Memory B cell (primary cell): ENCODE measurements around the gene FBP1.

Experiments used
- ATAC-seq: fragments of 150-1000 bp; cut with Tn5 transposase; 2 replicates; pipeline ENCODE4 v1.10.0; 2021; ENCODE audit warnings: low read depth, mild to moderate bottlenecking, moderate library complexity
- DNase-seq, 2 donors: peaks; one replicate each; pipeline ENCODE4 v3.0.0; 2022; ENCODE audit warnings: low spot score in 2 of 2
- H3K27ac Mint-ChIP-seq: one replicate; pipeline ENCODE4 v1.8.0; 2022; ENCODE audit warnings: mild to moderate bottlenecking, moderate library complexity, mixed read lengths
- H3K27me3 Mint-ChIP-seq: one replicate; pipeline ENCODE4 v1.8.0; 2022; ENCODE audit warnings: mixed read lengths
- H3K36me3 Mint-ChIP-seq: one replicate; pipeline ENCODE4 v1.8.0; 2022; ENCODE audit warnings: mild to moderate bottlenecking, mixed read lengths
- H3K4me1 Mint-ChIP-seq: one replicate; pipeline ENCODE4 v1.8.0; 2022; ENCODE audit warnings: mixed read lengths
- H3K4me3 Mint-ChIP-seq: one replicate; pipeline ENCODE4 v1.8.0; 2022; ENCODE audit warnings: mild to moderate bottlenecking, moderate library complexity, mixed read lengths
- H3K9me3 Mint-ChIP-seq: one replicate; pipeline ENCODE4 v1.8.0; 2022; ENCODE audit warnings: mixed read lengths

The FBP1 gene

DNA sequence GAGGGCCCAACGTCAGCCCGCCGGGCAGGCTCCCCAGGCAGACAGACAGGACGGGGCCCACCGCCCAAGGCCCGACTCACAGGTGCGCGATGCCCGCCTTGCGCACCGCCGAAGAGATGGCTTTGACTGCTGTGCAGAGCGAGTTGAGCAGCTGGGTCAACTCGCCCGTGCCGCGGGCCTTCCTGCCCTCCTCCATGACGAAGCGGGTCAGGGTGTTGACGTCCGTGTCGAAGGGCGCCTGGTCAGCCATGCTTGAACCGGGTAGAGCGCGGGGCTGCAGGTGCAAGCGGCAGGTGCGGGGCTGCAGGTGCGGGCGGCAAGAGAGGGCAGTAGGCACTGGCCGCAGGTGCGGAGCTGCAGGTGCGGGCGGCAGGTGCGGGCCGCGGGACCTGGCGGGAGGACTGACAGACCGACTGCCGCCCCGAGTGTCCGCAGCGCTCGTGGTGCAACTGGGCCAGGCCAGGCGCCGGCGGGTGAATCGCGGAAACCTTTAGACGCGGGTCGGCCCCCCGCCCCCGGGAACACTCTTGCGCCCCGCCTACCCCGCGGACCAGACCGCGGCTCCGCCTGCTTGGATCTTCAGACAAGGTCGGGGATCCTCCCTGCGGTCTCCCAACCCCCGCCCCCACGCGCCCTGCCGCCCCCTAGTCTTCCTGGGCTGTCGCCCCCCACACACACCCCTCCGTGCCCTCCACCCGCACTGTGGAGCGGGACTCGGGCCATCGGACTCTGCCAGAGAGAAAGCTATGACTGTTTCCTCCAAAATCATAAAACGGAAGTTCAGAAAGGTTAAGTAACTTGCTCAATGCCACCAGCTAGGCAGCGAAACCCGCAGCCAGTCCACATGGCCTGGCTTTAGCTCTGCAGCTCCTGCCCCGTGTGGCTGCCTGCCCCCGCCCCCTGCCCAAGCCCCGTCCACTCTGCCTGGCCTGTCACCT lies at the start of gene FBP1:
TSS of gene FBP1 (minus strand) at position 458 of the 938 bp plus-strand sequence. CDS start at position 250, 208 bp downstream.
- Mint-ChIP-seq H3K9me3 (no peaks in the 10 kb centered on the region), H3K27ac (peak within 1 kb of the TSS; percentile 72), H3K36me3 (no peaks in the 10 kb centered on the region), H3K4me1 (peaks cover 6% of the 10 kb centered on the region), H3K4me3 (peak within 1 kb of the TSS; percentile 93), H3K27me3 (peaks cover 5% of the 10 kb centered on the region)
- ATAC-seq = peak; percentile 87
- DNase-seq = peak; percentile 59 to 66

DNA sequence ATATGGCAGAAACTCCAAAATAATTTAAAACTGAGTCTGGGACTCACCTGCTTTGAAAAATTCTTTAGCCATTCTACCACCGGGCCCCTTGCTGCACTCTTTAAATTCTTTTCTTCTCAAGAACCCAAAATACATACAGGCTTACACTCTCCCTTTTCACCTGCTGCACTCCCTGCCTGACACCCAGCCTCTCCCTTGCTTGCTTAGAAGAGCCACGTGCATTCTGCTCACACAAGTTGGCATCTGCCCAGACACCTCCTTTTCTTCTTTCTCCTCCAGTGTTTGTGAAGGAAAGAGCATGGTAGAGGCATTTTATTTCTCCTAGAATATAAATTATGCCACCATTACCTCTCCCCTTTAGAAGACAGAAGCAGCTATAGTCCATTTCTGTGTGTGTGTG lies 48.1 kb upstream of the FBP1 start:
- no peaks in the 10 kb centered on the region for H3K36me3 Mint-ChIP-seq
- peaks cover 5% of the 10 kb centered on the region for H3K27me3 Mint-ChIP-seq
- no peaks in the 10 kb centered on the region for H3K4me1 Mint-ChIP-seq
- H3K27ac Mint-ChIP-seq = no peak overlapping the region
- no peak for DNase-seq
- no peaks in the 10 kb centered on the region for H3K9me3 Mint-ChIP-seq
- ATAC-seq = no peak
- H3K4me3 Mint-ChIP-seq = no peak overlapping the region

DNA sequence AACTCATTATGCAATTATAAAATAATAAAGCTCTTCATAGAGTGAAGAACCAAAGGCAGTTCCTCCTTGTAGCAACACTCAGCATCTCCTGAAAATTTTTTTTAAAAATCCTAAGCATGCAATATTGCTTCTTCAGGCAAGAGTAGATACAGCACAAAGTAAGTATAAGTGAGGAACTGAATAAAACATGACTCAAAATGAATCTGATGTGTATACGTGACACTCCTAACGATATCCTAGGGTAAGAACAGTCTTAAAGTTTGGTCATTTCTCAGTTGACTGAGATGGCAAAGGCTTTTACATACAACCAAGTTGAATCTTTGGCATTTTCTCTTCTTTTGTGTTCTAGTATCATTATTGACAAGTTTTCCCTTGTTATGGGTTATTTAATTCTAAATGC lies 46.0 kb upstream of the FBP1 start:
- Mint-ChIP-seq H3K27ac (no peak overlapping the region), H3K36me3 (no peaks in the 10 kb centered on the region), H3K4me1 (no peaks in the 10 kb centered on the region), H3K9me3 (no peaks in the 10 kb centered on the region), H3K27me3 (peaks cover 4% of the 10 kb centered on the region), H3K4me3 (no peak overlapping the region)
- DNase-seq (no peak), ATAC-seq (no peak)

DNA sequence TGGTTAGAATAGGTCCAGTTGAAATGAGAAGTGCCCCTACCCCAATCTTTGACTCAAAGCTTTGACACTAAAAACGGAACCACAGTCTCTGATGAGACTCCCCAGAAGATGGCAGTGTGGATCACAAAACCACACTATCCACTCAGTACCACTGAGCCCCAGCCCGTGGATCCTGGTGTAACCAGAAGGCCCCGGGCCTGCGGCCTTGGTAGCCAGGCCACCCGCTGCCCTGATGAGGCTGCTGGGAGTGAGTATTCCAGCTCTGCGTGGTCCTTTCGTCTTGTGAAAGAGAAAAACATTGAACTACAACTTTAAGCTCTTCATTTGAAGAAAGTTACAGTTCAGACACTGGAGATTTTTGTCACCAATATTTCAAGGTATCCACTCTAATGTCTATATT lies 42.2 kb upstream of the FBP1 start:
- H3K36me3 Mint-ChIP-seq = no peaks in the 10 kb centered on the region
- no peaks in the 10 kb centered on the region for H3K4me1 Mint-ChIP-seq
- ATAC-seq (peak; percentile 98), DNase-seq (peak; percentile 57 to 59)
- H3K4me3 Mint-ChIP-seq = no peak overlapping the region
- H3K27me3 Mint-ChIP-seq = peaks cover 2% of the 10 kb centered on the region
- no peak overlapping the region for H3K27ac Mint-ChIP-seq
- H3K9me3 Mint-ChIP-seq = no peaks in the 10 kb centered on the region

DNA sequence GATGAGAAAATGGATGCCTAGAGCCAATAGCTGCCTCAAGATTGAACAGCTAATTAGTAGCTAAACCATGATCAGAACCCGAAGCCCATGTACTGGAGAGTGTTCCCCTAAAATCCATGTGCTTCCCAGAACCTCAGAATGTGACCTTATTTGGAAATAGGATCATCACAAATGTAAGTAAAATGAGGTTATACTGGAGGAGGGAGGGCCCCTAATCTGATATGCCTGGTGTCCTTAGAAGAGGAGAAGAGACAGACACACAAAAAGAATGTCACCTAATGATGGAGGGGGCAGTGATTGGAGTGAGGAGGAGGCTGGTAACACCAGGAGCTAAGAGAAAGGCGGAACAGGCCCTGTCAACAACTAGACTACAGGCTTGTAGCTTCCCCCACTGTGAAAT lies 41.3 kb upstream of the FBP1 start:
- no peaks in the 10 kb centered on the region for H3K36me3 Mint-ChIP-seq
- H3K4me1 Mint-ChIP-seq = no peaks in the 10 kb centered on the region
- H3K27ac Mint-ChIP-seq = no peak overlapping the region
- H3K9me3 Mint-ChIP-seq = no peaks in the 10 kb centered on the region
- DNase-seq (no peak), ATAC-seq (no peak)
- peaks cover 2% of the 10 kb centered on the region for H3K27me3 Mint-ChIP-seq
- no peak overlapping the region for H3K4me3 Mint-ChIP-seq

DNA sequence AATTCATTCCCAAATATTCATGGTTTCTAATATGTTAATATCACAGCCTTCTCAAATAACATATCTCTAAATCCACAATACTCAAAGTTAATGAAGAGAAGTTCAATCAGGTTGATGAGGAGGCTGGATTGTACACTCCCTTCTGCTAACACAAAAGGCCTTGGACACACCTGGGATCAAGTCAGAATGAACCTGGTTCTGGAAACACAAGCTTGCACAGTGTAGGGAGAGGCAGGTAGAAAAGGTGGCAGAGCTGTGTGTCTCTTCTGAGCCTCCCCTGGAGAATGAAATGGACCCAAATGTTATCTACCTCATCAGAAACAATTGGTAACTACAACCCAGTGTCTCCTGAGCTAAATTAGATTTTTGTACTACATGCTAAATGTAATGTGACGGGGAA lies 40.7 kb upstream of the FBP1 start:
- ATAC-seq = no peak
- Mint-ChIP-seq H3K27ac (no peak overlapping the region), H3K4me3 (no peak overlapping the region), H3K9me3 (no peaks in the 10 kb centered on the region), H3K27me3 (peaks cover 2% of the 10 kb centered on the region), H3K4me1 (no peaks in the 10 kb centered on the region), H3K36me3 (no peaks in the 10 kb centered on the region)
- DNase-seq = no peak

DNA sequence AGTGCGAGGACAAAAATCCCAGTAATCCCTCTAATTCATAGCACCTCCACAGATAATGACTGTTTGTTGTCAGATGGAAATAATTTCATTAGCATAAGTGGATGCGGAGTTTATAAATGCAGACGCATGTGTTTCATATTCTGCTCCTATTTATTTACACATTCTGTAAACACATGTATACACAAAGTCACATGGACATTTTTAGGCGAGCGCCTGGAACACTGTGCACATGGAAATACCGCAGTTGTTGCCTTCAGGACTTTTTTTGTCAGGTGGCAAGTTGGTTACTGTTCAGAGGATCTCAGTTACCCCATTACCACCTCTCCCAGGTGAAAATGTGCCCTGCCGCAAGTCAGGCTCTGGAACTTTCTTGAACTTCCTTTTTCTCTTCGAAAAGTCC lies 40.3 kb upstream of the FBP1 start:
- H3K36me3 Mint-ChIP-seq = no peaks in the 10 kb centered on the region
- ATAC-seq (no peak), DNase-seq (no peak)
- H3K27ac Mint-ChIP-seq = no peak overlapping the region
- H3K27me3 Mint-ChIP-seq = peaks cover 2% of the 10 kb centered on the region
- H3K4me3 Mint-ChIP-seq = no peak overlapping the region
- H3K9me3 Mint-ChIP-seq = no peaks in the 10 kb centered on the region
- H3K4me1 Mint-ChIP-seq = no peaks in the 10 kb centered on the region

DNA sequence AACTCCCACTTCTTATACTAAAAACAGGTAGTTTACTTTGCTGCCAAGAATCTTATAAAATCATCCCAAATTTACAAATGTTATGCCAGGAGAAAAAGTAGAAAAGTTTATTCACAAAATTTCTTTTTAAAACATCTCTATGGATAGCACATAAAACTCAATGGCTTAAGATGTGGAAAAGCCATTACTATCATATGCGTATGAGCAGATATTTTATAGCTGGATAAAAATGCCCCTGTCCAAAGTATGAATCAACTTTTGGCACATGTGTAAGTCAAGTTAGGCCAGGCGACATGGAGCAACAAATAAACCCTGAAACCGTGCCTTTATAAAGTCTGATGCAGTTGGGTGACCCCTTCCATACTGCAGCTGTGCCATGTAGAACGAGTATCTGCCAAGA lies 38.6 kb upstream of the FBP1 start:
- Mint-ChIP-seq H3K4me3 (no peak overlapping the region), H3K27ac (no peak overlapping the region), H3K27me3 (peaks cover 2% of the 10 kb centered on the region), H3K9me3 (no peaks in the 10 kb centered on the region), H3K36me3 (no peaks in the 10 kb centered on the region), H3K4me1 (no peaks in the 10 kb centered on the region)
- no peak for DNase-seq
- no peak for ATAC-seq

DNA sequence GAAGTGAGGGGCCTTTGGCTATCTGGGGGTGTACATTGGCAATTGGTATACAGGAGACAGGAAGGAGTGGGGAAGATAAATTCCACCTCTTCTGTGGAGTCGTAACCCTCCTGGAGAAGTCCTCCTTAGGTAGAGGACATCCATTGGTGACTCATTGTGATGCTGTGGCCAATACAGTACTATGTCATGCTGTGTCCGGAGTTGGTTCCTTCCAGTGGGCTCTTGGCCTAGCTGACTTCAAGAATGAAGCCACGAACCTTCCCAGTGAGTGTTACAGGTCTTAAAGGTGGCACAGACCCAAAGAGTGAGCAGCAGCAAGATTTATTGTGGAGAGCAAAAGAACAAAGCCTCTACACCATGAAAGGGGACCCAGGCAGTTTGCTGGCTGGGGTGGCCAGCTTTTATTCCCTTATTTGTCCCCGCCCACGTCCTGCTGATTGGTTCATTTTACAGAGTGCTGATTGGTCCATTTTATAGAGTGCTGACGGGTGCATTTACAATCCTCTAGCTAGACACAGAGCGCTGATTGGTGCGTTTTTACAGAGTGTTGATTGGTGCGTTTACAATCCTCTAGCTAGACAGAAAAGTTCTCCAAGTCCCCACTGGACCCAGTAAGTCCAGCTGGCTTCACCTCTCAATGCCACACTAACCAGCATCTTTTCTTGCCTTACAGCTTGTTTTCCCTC lies 37.3 kb upstream of the FBP1 start:
- Mint-ChIP-seq H3K4me3 (no peak overlapping the region), H3K36me3 (no peaks in the 10 kb centered on the region), H3K9me3 (no peaks in the 10 kb centered on the region), H3K27ac (no peak overlapping the region), H3K27me3 (peaks cover 2% of the 10 kb centered on the region), H3K4me1 (no peaks in the 10 kb centered on the region)
- ATAC-seq (no peak), DNase-seq (no peak)

DNA sequence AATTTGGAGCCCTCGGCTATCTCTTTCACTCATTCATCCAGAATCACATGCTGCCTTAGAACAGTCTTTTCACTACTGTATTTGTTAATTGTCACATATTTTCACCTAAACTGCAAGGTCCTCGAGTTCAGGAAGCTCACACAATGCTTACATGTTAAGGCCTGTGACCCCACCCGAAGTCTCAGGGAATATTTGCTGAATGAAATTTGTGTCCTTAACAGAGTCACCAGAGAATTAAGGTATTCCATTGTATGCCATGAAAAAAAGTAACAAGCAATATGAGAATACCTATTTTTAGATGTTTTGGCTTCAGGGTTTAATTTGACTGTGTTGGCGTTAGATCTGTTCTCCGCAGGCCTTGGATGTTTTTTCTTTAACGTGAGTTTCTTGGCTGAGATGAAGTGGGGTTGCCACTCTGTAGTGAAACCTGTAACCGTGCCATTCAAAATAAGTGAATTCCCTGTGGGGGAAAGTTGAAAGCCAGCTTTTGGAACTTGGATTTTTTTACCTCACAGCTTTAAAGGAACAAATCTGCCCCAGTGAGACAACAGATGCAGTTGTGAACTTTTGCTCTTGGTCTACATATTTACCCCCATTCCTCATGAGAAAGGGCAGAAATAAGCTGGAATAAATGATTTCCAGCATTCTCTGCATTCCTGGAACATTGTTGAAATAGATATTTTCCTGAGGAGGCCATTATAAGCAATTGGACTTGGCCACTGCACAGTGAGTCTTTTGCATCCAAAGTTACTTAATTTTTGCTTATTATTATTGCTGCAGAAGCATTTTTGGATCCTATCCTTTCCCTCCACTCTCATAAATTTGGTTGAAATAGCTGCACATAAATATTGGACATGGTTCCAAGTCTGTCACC lies 35.9 kb upstream of the FBP1 start:
- DNase-seq (no peak), ATAC-seq (no peak)
- Mint-ChIP-seq H3K27ac (no peak overlapping the region), H3K36me3 (no peaks in the 10 kb centered on the region), H3K4me3 (no peak overlapping the region), H3K27me3 (peaks cover 2% of the 10 kb centered on the region), H3K9me3 (no peaks in the 10 kb centered on the region), H3K4me1 (no peaks in the 10 kb centered on the region)

DNA sequence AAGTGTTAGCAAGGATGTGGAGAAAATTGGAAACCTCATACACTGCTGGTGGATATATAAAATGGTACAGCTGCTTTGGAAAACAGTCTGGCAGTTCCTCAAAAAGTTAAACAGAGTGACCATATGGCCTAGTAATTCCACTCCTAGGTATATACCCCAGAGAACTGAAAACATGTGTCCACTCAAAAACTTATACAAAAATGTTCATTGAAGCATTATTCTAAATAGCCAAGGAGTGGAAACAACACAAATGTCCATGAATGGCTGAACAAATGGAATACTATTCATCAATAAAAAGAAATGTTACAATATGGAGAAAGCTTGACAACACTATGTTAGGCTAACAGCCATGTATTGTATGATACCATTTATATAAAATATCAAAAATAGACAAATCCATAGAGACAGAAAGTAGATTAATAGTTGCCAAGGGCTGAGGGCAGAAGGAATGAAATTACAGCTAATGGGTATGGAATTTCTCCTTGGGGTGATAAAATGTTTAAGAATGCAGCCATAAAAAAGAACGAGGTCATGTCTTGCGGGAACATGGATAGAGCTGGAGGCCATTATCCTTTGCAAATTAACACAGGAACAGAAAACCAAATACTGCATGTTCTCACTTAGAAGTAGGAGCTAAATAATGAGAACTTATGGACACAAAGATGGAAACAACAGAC lies 33.6 kb upstream of the FBP1 start:
- DNase-seq (no peak), ATAC-seq (no peak)
- Mint-ChIP-seq H3K4me3 (no peak overlapping the region), H3K36me3 (no peaks in the 10 kb centered on the region), H3K4me1 (peaks cover 5% of the 10 kb centered on the region), H3K27ac (no peak overlapping the region), H3K9me3 (no peaks in the 10 kb centered on the region), H3K27me3 (no peaks in the 10 kb centered on the region)

DNA sequence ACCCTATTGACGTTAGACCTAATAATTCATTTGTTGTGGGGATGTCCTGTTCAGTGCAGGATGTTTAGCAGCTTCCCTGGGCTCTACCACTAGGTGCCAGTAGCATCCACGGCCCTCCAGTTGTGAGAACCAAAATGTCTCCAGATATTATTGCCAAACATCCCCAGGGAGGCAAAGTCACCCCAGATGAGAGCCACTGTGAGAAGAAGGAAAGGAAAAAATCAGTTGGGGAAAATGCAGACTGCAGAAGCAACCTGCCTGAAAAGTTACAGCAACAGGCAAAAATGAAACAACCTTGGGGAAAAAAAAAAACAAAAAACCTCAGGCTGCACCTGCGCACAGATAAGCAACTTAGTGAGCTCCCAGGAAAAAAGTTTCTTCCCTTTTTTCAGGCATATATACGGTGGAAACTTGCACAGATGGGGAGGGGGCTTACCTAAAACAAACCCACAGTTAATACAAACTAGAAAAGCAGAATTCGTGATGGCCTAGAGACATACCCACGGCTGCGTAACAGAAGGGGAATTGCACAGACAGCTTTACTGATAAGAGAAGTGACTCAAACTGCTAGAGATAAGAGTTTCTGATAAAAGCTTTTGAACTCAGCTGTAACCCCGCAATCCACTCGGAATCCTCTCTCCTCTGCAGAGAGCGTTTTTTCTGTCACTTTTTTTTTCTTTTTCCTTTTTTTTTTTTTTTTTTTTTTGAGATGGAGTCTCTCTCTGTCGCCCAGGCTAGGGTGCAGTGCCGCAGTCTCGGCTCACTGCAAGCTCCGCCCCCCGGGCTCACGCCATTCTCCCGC lies 29.8 kb upstream of the FBP1 start:
- H3K27me3 Mint-ChIP-seq = peaks cover 11% of the 10 kb centered on the region

DNA sequence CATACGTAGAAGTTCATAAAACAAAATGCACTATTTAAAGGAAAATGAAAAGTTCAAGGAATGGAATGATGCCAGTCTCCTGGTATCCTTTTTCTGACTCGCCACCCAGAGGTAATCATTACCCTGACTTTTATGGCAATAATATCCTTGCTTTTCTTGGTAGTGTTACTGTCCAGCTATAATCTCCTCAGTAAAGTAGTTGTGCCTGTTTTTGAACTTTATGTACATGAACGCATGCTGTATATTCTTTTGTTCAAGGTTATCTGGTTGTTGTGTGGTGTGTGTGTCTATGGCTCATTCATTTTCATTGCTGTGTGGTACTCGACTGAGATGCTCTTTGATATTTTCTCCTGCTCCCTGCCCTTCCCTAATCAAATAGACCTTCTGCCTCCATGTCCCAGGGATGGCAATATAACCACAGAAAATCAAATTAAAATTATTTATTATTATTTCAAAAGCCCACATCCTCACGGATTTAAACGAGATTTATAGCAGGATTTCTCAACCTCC lies 29.2 kb upstream of the FBP1 start:
- H3K27me3 Mint-ChIP-seq = peaks cover 11% of the 10 kb centered on the region
- peaks cover 5% of the 10 kb centered on the region for H3K4me1 Mint-ChIP-seq
- H3K4me3 Mint-ChIP-seq = peak overlapping the region; percentile 96
- no peaks in the 10 kb centered on the region for H3K9me3 Mint-ChIP-seq
- ATAC-seq (no peak), DNase-seq (no peak)
- peak overlapping the region; percentile 58 for H3K27ac Mint-ChIP-seq
- no peaks in the 10 kb centered on the region for H3K36me3 Mint-ChIP-seq

More for the DNA sequence above, 29.8 kb upstream of the FBP1 start:
- H3K4me3 Mint-ChIP-seq = peak overlapping the region; percentile 96
- ATAC-seq = peak; percentile 90
- DNase-seq = peak; percentile 18 to 37
- peak overlapping the region; percentile 58 for H3K27ac Mint-ChIP-seq
- peaks cover 5% of the 10 kb centered on the region for H3K4me1 Mint-ChIP-seq
- H3K9me3 Mint-ChIP-seq = no peaks in the 10 kb centered on the region
- no peaks in the 10 kb centered on the region for H3K36me3 Mint-ChIP-seq
